ENCODE results near the gene MUC4.

The MUC4 gene

DNA sequence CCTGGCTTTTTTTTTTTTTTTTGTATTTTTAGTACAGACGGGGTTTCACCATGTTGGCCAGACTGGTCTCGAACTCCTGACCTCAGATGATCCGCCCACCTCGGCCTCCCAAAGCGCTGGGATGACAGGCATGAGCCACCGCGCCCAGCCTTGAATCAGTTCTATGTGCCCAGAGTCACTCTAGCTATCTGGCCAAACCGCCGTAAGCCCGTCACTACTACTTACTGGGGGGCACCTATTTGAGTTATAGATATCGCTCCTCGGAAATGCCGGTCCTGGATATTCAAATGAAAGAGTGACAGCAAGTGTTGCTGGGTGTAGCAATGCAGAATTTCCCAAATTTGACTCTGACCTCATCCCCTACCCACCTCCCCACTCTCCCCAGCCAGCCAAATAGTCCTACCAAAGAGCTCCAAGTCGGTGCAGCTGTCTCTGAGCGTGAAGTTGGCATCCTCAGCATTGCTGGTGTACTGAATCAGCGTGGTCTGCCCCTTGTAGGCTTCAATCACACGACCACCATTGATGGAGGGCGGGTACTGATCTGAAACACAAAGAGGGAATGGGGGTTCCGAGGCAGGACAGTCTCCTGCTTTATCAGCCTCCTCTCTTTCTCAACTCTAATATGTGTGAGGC lies 52.9 kb downstream of the MUC4 start:
- DNase-seq (ENCODE audit: low read depth in 2 of 2) = no peak
- no peak overlapping the region for H3K4me3 ChIP-seq (replicated peaks in 1 of 2; ENCODE audit: low read depth in 2 of 2, low read length in 2 of 2)
- TF ChIP-seq, protein P1, sequence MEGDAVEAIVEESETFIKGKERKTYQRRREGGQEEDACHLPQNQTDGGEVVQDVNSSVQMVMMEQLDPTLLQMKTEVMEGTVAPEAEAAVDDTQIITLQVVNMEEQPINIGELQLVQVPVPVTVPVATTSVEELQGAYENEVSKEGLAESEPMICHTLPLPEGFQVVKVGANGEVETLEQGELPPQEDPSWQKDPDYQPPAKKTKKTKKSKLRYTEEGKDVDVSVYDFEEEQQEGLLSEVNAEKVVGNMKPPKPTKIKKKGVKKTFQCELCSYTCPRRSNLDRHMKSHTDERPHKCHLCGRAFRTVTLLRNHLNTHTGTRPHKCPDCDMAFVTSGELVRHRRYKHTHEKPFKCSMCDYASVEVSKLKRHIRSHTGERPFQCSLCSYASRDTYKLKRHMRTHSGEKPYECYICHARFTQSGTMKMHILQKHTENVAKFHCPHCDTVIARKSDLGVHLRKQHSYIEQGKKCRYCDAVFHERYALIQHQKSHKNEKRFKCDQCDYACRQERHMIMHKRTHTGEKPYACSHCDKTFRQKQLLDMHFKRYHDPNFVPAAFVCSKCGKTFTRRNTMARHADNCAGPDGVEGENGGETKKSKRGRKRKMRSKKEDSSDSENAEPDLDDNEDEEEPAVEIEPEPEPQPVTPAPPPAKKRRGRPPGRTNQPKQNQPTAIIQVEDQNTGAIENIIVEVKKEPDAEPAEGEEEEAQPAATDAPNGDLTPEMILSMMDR (IDR thresholded peaks at IDR 0.05; ENCODE audit: low read depth, low read length) = no peak

DNA sequence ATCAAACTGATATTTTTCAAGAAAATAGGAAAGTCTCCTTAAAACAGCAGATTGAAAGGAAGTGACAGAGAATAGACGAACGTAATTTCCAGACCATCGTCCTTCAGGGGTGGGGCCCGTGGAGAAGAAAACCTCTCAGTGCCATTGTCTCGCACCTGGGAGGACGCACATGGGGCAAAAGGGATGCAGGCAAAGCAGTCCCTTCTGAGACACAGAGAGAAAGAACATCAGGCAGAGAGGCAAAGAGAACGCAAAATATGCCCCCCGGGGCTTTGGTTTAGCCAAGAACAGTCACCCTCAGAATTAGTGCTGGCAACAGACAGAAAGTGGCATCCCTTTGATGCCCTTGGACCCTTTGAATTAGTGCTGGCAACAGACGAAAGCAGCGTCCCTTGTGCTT lies 53.9 kb downstream of the MUC4 start:
- DNase-seq (ENCODE audit: low read depth in 2 of 2) = no peak
- TF ChIP-seq, protein P1 (IDR thresholded peaks at IDR 0.05; ENCODE audit: low read depth, low read length) = no peak
- H3K4me3 ChIP-seq (replicated peaks in 1 of 2; ENCODE audit: low read depth in 2 of 2, low read length in 2 of 2) = no peak overlapping the region

DNA sequence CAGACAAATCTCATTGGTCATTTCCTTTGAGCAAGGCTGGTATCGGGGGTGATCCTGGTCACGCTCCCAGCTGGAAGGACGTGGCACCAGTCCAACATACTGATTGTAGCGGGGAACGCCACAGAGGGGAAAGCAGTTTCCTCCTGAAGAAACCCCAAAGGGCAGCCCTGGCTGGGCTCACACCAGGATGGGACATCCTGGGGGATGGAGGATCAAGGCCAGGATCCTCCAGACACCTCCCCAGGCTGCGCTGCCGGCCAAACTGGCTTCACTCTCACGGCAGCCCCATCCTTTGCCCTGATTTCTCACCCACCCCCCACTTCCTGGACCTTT lies 54.3 kb downstream of the MUC4 start:
- TF ChIP-seq, protein P1 (IDR thresholded peaks at IDR 0.05; ENCODE audit: low read depth, low read length) = no peak
- DNase-seq (ENCODE audit: low read depth in 2 of 2) = no peak
- H3K4me3 ChIP-seq (replicated peaks in 1 of 2; ENCODE audit: low read depth in 2 of 2, low read length in 2 of 2) = no peak overlapping the region

DNA sequence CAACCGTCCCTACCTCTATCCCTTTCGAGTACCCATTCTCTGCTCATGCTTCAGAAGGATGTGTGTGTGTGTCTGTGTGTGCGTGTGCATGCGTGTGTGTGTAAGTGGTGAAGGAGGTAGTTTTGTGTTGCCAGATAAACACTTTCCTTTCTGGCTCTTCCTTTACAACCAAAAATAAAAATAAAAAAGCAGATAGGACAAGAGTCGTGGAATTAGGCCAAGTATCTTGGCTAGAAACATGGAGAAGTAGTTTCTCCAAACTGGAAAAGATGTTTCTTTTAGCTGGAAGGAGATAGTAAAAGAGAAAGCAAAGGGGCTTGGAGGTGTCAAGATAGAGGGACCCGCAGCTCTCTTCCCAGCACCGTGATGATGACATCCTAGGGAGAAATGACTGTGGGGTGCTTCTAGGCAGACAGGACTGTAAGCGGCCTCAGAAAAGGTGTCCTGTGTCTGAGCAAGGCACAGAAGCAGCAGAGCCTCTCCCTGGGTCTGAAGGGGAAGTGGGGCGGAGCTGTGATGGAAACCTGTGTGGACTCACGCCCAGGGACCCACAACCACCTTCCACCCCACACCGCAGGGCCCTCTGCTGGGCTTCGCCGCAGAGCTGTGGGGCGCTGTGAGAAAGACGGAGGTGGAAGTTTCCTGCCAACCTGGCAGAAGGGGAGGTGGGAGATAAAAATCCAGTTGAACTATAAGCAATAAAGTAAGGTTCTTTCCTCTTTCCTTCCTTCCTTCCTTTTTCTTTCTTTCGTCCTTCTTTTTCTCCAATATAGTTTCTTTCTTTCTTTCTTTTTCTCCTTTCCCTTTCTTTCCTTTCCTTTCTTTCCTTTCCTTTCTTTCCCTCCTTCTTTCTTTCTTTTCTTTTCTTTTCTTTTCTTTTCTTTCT lies 55.7 kb downstream of the MUC4 start:
- DNase-seq (ENCODE audit: low read depth in 2 of 2) = no peak
- H3K4me3 ChIP-seq (replicated peaks in 1 of 2; ENCODE audit: low read depth in 2 of 2, low read length in 2 of 2) = no peak overlapping the region
- TF ChIP-seq, protein P1 (IDR thresholded peaks at IDR 0.05; ENCODE audit: low read depth, low read length) = no peak

DNA sequence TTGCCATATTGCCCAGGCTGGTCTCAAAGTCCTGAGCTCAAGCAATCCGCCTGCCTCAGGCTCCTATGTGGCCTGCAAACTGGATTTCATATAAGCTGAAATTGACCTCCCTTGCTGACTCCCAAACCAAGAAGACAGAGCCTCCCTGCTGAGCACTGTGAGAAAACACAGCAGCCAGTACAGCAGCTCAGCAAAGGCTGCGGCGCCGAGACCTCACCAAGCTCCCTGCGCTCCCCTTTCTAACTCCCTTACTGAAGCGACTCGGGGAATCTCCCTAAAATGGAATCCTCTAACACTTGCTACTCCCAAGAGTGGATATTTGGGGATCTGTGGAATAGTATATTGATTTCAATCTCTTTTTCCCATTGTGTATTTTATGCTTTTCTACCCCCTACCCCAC lies 56.3 kb downstream of the MUC4 start:
- no peak for DNase-seq (ENCODE audit: low read depth in 2 of 2)
- TF ChIP-seq, protein P1 (IDR thresholded peaks at IDR 0.05; ENCODE audit: low read depth, low read length) = no peak
- no peak overlapping the region for H3K4me3 ChIP-seq (replicated peaks in 1 of 2; ENCODE audit: low read depth in 2 of 2, low read length in 2 of 2)

DNA sequence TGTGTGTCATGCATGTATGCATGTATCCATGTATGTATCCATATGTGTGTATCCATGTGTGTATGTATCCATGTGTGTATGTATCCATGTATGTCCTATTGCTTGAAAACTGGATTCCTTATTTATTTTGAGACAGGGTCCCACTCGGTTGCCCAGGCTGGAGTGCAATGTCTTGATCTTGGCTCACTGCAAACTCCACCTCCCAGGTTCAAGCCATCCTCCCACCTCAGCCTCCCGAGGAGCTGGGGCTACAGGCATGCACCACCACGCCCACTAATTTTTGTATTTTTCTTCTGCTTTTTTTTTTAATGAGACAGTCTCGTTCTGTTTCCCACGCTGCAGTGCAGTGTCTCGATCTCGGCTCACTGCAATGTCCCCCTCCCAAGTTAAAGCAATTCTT lies 56.8 kb downstream of the MUC4 start:
- no peak overlapping the region for H3K4me3 ChIP-seq (replicated peaks in 1 of 2; ENCODE audit: low read depth in 2 of 2, low read length in 2 of 2)
- TF ChIP-seq, protein P1 (IDR thresholded peaks at IDR 0.05; ENCODE audit: low read depth, low read length) = no peak
- no peak for DNase-seq (ENCODE audit: low read depth in 2 of 2)
